Stimulated activated CD4-positive, alpha-beta T cell treated with anti-CD3 and anti-CD28 coated beads, Interleukin-12 subunit alpha, Interleukin-12 subunit beta, amount 100 ng/mL, for 48 hours (primary cell): ENCODE data around the gene VPREB1.
"Not testable (repeated sequence)": the region's sequence is repeated elsewhere in the genome, so short reads cannot be mapped to it uniquely, and the experiment has no call there.

Source experiments
- DNase-seq, 3 donors: peaks; one replicate each; pipeline ENCODE4 v3.0.0-alpha.2; 2020; ENCODE audit warnings: low read depth in 2 of 3, low spot score in 1 of 3

VPREB1 gene

DNA sequence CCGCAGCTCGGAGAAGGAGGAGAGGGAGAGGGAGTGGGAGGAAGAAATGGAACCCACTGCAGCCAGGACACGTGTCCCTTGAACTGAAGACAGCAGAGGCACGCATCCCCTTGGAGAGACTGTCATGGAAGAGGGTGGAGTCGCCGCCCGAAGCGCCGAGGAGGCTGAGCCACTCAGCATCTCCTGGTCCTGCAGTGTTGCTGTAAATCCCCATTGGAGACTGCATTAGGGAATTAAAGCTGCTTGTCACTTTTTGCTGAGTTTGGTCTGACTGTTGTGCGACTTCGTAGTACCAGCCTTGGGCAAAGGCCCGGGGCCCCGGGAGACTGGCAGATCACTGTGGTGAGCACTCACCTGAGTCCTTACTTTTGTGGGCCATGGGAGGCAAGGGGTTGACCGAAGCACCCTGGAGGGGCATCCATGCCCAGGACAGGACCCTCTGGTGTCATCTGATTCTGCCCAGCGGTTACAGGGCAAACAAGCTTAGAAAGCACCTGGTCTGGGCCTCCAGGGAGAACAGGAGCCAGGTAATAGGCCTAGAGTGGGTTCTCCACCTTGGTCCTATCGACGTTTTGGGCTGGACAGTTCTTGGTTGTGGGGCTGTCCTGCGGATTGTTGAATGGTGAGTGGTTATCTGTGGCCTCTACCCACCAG lies 797 bp downstream of the VPREB1 start:
- no peak for DNase-seq

DNA sequence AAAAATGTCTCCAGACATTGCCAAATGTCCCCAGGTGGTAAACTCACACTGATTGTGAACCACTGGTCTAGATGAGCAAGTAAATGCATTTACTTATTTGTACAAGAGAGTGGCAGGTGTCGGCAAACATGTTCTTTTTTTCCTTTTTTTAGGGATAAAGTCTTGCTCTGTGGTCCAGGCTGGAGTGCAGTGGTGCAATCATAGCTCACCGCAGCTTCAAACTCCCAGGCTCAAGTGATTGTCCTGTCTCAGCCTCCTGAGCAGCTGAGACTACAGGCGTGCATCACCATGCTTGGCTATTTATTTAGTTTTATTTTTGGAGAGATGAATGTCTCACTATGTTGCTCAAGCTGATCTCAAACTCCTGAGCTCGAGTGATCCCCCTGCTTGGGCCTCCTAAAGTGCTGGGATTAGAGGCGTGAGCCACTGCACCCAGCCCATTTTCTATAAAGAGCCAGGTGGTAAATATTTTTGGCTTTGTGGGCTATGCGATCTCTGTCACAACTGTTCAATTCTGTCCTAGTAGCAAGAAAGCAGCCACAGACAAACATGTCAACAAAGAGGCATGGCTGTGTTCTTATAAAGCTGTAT lies 1.4 kb downstream of the VPREB1 start:
- no peak for DNase-seq

DNA sequence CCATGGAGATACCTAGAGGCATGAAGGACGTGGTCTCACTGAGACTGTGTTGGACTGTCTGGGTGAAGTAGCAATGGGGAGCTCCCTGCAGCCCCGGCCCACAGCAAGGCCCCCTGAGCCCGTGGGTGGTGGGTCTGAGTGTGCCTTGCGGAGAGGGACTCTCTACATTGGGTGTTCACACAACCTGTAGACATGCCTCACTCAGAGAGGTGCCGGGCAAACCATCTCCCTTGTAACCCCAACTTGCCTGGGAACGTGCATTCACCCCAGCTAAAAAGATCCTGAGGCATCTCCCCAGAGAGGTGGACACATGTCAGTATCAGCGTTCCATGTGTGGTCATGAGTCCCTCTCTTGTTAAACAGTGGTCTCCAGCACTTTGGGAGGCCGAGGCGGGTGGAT lies 2.1 kb downstream of the VPREB1 start:
- no peak for DNase-seq

DNA sequence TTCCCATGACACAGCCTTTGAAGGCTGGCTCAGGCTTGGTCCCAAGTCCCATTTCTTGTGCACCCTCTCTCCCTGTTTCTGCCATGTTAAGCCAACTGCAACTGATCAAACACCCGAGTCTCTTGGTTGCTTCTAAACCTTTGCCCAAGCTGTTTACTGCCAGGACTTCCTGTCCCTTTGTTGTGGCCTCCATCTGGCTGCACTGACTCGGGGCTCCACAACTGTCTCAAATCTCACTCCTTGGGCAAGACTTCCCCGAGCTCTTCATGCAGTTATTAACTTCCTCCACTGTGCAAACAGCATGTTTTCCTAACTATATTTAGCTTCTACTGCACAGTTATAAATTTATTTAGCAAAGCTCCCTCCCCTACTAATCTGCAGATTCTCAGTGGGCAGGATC lies 4.3 kb downstream of the VPREB1 start:
- DNase-seq, result no peak

DNA sequence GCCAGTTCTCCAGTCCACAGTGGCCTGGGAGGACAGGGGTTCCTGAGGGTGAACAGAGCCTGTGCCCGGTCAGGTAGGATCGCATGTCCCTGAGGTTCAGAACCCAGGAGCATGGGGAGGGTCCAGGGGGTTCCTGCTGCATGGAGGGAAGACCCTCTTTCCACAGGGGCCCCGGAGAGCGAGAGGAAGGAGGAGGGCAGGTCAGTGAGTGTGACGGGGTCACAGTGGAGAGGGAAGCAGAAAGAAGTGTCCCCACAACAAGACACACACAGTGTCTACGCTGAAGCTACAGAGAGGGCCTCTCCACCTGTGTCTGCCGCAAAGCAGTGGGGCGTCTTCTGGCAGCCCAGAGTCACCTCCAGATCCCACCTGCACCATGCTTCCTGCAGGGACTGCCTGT lies 6.1 kb downstream of the VPREB1 start:
- not testable (repeated sequence) for DNase-seq

DNA sequence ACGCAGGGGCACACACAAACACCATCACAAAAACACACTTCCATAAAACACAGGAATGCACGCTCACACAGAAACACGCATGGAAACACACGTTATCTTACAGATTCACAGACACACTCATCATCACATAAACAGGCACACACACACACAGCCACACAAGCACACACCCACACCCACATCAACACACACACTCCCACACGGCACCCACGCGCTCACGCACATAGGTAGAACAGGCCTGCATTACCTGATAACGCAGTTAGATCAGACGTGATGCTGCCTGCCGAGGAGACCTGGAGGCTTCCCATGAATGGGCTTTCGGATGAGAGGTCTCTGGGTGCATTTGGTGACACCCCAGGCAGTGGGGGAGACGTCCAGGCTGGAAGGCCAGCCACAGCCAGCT lies 11.5 kb downstream of the VPREB1 start:
- not testable (repeated sequence) for DNase-seq

DNA sequence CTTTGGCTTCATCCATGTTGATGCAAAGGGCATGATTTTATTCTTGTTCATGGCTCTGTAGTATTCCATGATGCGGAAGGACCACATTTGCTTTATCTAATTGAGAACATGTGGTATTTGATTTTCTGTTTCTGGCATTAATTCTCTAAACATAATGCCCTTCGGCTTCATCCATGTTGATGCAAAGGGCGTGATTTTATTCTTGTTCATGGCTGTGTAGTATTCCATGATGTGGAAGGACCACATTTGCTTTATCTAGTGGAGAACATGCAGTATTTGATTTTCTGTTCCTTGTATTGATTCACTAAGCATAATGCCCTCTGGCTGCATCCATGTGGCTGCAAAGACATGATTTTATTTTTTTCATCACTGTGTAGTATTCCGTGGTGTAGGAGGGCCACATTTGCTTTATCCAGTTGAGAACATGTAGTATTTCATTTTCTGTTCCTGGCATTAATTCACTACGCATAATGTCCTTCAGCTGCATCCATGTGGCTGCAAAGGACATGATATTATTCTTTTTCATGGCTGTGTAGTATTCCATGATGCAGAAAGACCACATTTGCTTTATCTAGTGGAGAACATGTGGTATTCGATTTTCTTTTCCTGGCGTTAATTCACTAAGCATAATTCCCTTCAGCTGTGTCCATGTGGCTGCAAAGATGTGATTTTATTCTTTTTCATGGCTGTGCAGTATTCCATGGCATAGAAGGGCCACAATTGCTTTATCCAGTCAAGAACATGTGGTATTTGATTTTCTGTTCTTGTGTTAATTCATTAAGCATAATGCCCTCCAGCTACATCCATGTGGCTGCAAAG lies 14.2 kb downstream of the VPREB1 start:
- not testable (repeated sequence) for DNase-seq

DNA sequence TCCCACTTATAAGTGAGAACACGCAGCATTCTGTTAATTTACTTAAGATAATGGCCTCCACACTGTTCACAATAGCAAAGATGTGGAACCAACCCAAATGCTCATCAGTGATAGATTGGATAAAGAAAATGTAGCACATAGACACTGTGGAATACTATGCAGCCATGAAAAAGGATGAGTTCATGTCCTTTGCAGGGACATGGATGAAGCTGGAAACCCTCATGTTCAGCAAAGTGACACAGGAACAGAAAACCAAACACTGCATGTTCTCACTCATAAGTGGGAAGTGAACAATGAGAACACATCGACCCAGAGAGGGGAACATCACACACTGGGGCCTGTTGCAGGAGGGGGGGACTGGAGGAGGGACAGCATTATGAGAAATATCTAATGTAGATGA lies 15.6 kb downstream of the VPREB1 start:
- DNase-seq, result not testable (repeated sequence)

DNA sequence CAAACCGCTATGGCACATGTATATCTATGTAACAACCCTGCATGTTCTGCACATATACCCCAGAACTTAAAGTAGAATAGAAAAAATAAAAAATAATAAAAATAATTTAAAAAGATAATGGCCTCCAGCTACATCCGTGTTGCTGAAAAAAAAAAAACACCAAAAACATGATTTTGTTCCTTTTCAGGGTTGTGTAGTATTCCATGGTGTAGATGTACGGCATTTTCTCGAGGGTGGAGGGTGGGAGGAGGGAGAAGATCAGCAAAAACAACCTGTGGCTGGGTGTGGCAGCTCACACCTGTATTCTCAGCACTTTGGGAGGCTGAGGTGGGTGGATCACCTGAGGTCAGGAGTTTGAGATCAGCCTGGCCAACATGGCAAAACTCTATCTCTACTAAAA lies 16.0 kb downstream of the VPREB1 start:
- not testable (repeated sequence) for DNase-seq

DNA sequence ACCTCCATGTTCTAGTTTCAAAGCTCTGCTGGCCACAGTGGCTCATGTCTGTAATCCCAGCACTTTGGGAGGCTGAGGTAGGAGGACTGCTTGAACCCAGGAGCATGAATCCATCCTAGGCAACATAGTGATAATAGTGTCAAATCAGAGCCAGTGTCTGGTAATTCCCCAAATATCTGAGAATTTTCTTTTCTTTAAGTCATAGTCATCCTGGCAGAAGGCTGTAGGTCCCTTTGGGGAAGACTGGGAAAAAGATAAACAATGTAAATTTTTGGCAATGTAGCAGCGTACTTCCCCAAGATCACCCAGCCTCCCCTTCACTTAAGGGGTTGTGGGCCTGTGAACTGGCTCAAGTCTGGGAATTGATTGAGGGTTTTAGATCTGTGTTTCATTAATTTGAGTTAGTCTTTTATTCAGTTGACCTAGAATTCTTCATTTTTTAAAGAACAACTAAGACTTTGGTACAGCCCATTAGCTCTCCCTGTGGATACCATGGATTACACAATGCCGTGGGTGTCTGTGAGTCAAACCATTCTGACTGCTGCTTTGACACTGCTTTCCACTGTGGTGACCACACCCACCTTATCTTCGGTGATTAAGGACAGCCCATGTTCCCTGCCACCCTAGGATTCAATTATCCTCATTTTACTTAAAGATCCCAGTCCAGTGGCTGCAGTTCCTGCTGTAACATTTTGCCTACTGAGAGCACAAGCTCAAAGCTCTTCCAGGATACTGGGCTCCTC lies 17.9 kb downstream of the VPREB1 start:
- DNase-seq, result peak in 1 of 3 donors; percentile 3

DNA sequence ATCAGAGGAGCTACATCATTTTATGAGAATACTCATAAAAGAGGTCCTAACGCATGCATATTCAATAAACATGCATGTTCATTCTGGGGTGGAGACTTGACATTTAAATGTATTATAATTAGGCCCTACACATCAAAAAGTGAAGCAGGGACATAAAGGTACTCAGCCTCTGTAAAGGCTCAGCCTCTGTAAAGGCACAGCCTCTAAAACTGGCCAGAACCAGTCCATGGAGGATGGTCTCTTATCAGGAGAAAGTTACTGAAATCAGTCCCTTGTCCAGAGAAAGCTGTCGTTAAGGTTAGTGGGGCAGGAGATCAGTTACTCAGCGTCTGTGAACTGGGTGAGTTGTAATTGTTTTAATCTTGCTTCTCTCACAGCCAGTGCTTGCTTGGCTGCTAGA lies 19.2 kb downstream of the VPREB1 start:
- not testable (repeated sequence) for DNase-seq

DNA sequence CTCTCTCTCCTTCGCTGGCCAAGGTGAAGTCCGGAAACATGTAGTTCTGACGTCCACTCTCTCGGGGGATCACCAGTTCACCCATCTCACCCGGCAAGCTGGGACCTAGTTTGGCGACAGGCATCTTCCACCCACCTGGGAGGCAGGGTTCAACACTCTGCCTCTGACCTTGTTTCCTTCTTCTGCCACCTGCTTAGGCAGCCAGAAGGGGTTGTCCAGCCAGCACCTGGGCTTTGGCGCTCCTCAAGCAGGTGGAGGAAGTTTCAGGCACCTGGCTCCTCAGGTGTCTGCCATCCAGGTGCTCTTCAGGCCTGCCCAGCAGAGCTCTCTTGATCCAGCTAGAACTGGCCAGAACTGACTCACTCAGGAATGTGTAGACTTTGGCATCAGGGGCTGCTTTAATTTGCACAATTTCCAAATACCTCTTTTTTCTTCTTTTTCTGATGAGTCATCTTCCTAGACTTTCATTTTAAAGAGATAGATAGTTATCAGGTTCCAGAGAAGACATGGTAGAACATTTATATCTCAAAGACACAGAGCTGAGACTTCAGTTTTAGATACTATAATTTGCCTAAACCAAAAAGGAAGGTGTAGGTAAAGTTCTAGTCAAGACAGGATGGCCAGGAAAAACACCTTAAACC lies 25.6 kb downstream of the VPREB1 start:
- DNase-seq, result not testable (repeated sequence)

DNA sequence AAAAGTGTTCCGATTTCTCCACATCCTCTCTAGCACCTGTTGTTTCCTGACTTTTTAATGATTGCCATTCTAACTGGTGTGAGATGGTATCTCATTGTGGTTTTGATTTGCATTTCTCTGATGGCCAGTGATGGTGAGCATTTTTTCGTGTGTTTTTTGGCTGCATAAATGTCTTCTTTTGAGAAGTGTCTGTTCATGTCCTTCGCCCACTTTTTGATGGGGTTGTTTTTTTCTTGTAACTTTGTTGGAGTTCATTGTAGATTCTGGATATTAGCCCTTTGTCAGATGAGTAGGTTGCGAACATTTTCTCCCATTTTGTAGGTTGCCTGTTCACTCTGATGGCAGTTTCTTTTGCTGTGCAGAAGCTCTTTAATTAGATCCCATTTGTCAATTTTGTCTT lies 32.8 kb downstream of the VPREB1 start:
- DNase-seq, result not testable (repeated sequence)

DNA sequence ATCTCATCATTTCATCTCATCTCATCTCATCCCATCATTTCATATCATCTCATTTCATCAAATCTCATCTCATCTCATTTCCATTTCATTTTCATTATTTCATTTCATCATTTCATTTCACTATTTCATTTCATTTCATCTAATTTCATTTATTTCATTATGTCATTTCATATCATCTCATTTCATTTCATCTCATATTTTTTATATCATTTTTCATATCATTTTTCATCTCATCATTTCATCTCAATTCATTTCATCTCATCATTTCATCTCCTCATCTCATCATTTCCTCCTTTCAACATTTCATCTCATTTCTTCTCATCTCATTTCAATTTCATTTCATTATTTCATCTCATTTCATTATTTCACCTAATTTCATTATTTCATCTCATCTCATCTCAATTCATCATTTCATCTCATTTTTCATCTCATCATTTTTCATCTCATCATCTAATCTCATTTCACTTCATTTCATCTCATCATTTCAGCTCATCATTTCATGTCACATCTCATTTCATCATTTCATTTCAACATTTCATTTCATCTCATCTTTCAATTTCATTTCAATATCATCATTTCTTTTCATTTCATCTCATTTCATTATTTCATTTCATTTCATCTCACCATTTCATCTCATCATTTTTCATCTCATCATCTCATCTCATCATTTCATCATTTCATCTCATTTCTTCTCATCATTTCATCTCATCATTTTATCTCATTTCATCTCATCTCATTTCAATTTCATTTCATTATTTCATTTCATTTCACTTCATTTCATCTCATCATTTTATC lies 40.6 kb downstream of the VPREB1 start:
- DNase-seq, result not testable (repeated sequence)

DNA sequence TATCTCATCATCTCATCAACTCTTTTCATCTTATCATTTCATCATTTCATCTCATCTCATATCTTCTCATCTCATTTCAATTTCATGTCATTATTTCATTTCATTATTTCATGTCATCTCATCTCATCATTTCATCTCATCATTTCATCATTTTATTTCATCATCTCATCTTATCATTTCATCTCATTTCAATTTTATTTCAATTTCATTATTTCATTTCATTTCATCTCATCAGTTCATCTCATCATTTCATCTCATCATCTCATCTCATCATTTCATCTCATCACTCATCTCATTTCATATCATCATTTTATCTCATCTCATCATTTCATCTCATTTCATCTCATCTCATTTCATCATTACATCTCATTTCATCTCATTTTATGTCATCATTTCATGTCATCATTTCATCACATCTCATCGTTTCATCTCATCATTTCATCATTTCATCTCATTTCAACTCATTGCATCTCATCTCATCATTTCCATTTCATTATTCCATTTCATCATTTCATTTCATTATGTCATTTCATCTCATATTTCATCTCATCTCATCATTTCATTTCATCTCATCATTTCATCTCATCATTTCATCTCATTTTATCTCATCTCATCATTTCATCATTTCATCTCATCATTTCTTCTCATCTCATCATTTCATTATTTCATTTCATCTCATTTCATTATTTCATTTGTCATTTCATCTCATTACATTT lies 42.0 kb downstream of the VPREB1 start:
- not testable (repeated sequence) for DNase-seq

DNA sequence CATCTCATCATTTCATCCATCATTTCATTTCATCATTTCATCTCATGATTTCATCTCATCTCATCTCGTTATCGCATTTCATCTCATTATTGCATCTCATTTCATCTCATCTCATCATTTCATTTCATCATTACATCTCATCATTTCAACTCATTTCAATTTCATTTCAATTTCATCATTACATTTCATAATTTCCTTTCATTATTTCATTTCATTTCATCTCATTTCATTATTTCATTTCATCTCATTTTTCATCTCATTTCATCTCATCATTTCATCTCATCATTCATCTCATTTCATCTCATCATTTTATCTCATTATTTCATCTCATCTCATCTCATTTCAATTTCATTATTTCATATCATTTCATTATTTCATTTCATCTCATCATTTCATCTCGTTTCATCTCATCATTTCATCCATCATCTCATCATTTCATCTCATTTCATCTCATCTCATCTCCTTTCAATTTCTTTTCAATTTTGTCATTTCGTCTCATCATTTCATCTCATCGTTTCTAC lies 42.6 kb downstream of the VPREB1 start:
- not testable (repeated sequence) for DNase-seq

DNA sequence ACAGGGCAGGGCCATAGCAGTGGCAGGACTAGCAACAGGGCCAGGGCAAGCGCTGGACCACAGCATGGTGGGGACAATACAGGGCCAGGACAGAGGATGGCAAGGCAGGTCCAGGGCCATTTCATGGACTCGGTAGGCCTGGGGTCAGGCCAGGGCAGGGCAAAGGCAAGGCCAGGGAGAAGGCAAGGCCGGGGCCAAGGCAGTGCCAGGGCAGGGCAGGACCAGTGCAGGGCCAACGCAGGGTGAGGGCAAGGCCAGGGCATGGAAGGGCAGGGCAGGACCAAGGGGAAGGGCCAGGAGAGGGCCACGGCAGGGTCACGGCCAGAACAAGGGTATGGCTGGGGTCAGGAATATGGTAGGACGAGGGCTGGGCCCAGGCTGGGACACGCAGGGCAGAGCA lies 45.1 kb downstream of the VPREB1 start:
- DNase-seq, result not testable (repeated sequence)

DNA sequence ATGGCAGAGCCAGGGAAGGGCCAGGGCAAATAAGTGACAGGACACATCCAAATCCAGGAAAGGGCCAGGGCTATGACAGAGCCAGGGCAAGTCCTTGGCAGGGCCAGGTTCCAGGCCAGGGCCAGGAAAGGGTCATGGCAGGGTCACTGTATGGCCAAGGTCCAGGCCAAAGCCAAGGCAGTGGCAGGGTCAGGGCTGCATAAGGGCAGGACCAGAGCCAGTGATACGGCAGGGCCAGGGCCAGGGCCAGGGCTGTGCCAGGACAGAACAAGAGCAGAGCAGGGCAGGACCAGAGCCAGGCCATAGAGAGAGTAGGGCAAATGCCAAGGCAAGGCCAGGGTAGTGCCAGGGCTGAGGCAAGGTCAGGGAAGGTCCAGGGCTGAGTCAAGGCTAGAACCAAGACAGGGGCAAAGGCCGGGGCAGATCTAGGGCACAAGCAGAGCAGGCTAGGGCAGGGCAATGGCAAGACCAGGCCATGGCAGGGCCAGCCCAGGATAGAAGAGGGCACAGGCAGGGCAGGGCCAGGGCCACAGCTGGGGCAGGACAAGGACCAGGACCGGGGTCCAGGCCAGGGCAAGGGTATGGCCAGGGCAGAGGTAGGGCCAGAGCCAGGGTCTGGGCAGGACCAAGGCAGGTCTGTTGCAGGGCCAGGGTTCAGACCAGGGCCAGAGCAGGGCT lies 46.7 kb downstream of the VPREB1 start:
- DNase-seq, result not testable (repeated sequence)

DNA sequence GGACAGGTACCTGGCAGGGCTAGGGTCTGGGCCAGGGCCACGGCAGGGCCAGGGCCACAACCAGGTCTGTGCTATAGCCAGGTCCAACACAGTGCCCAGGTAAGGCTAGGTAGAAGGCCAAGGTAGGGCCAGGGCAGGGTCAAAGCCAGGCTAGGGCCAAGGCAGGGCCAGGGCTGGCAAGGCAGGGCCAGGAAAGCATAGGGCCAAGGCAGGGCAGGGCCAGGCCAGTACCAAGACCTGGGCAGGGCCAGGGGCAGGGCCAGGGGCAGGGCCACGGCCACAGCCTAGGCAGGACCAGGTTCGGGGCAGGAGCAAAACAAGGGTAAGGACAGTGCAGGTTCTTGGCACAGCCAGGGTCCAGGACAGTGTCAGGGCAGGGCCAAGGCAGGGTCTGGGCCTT lies 48.1 kb downstream of the VPREB1 start:
- not testable (repeated sequence) for DNase-seq
